ENCODE measurements around the gene MYO18A.

- no peak for TF ChIP-seq CTCF (IDR thresholded peaks at IDR 0.05; ENCODE audit: borderline replicate concordance, extremely low read depth, low read length, poor library complexity, severe bottlenecking)
- TF ChIP-seq EZH2 (IDR thresholded peaks at IDR 0.05; ENCODE audit: borderline replicate concordance, low read depth, low read length, severe bottlenecking), result no peak
Measured at GRCh38 chr17:29060475-29060874, 119.7 kb downstream of the MYO18A start.

Data from DND-41 (cell line).